Measurements from ENCODE around the gene DNAJC3.
"Not testable (repeated sequence)": the region's sequence is repeated elsewhere in the genome, so short reads cannot be mapped to it uniquely, and the experiment has no call there.

The DNAJC3 gene

GRCh38 chr13:95779522-95779921 is 102.6 kb downstream of the DNAJC3 start:
- no peak overlapping the region for H3K4me3 ChIP-seq (ENCODE audit: low read depth, low read length)
- no peak overlapping the region for H3K9ac ChIP-seq (ENCODE audit: low read length)
- peaks cover 8% of the 10 kb centered on the region; the same call in 1 of the 2 replicates for H3K36me3 ChIP-seq (ENCODE audit: control insufficient read depth, insufficient read depth, low read length)
- no peaks in the 10 kb centered on the region for H3K9me3 ChIP-seq (ENCODE audit: control insufficient read depth, insufficient read depth, low read depth, low read length)
- H3K4me1 ChIP-seq (ENCODE audit: control insufficient read depth, insufficient read depth, low read length) = no peaks in the 10 kb centered on the region
- H3K27me3 ChIP-seq (ENCODE audit: control insufficient read depth, insufficient read depth, low read length) = no peaks in the 10 kb centered on the region
- H3K27ac ChIP-seq (ENCODE audit: low read depth, low read length) = no peak overlapping the region

GRCh38 chr13:95781016-95781415 is 104.1 kb downstream of the DNAJC3 start:
- peaks cover 8% of the 10 kb centered on the region; the same call in 1 of the 2 replicates for H3K36me3 ChIP-seq (ENCODE audit: control insufficient read depth, insufficient read depth, low read length)
- H3K4me1 ChIP-seq (ENCODE audit: control insufficient read depth, insufficient read depth, low read length) = no peaks in the 10 kb centered on the region
- no peak overlapping the region for H3K4me3 ChIP-seq (ENCODE audit: low read depth, low read length)
- H3K9me3 ChIP-seq (ENCODE audit: control insufficient read depth, insufficient read depth, low read depth, low read length) = no peaks in the 10 kb centered on the region
- no peaks in the 10 kb centered on the region for H3K27me3 ChIP-seq (ENCODE audit: control insufficient read depth, insufficient read depth, low read length)
- no peak overlapping the region for H3K9ac ChIP-seq (ENCODE audit: low read length)
- no peak overlapping the region for H3K27ac ChIP-seq (ENCODE audit: low read depth, low read length)

- not testable (repeated sequence) for H3K4me1 ChIP-seq (ENCODE audit: control insufficient read depth, insufficient read depth, low read length); H3K27ac ChIP-seq (ENCODE audit: low read depth, low read length); H3K36me3 ChIP-seq (ENCODE audit: control insufficient read depth, insufficient read depth, low read length); H3K9me3 ChIP-seq (ENCODE audit: control insufficient read depth, insufficient read depth, low read depth, low read length); H3K27me3 ChIP-seq (ENCODE audit: control insufficient read depth, insufficient read depth, low read length); H3K4me3 ChIP-seq (ENCODE audit: low read depth, low read length); H3K9ac ChIP-seq (ENCODE audit: low read length)
Measured at GRCh38 chr13:95781940-95782339, 105.0 kb downstream of the DNAJC3 start.

- Histone ChIP-seq H3K4me3 (ENCODE audit: low read depth, low read length) (no peak overlapping the region), H3K9ac (ENCODE audit: low read length) (no peak overlapping the region), H3K4me1 (ENCODE audit: control insufficient read depth, insufficient read depth, low read length) (no peaks in the 10 kb centered on the region), H3K36me3 (ENCODE audit: control insufficient read depth, insufficient read depth, low read length) (0 out of 2 replicates have a peak, but pooled peaks cover 2% of the 10 kb centered on the region), H3K27ac (ENCODE audit: low read depth, low read length) (no peak overlapping the region), H3K9me3 (ENCODE audit: control insufficient read depth, insufficient read depth, low read depth, low read length) (no peaks in the 10 kb centered on the region), H3K27me3 (ENCODE audit: control insufficient read depth, insufficient read depth, low read length) (no peaks in the 10 kb centered on the region)
Measured at GRCh38 chr13:95783747-95784146, 106.8 kb downstream of the DNAJC3 start.

- Histone ChIP-seq H3K27me3 (ENCODE audit: control insufficient read depth, insufficient read depth, low read length) (no peaks in the 10 kb centered on the region), H3K4me3 (ENCODE audit: low read depth, low read length) (no peak overlapping the region), H3K9ac (ENCODE audit: low read length) (no peak overlapping the region), H3K27ac (ENCODE audit: low read depth, low read length) (no peak overlapping the region), H3K9me3 (ENCODE audit: control insufficient read depth, insufficient read depth, low read depth, low read length) (0 out of 2 replicates have a peak, but pooled peaks cover 2% of the 10 kb centered on the region), H3K36me3 (ENCODE audit: control insufficient read depth, insufficient read depth, low read length) (peaks cover 5% of the 10 kb centered on the region; the same call in 1 of the 2 replicates), H3K4me1 (ENCODE audit: control insufficient read depth, insufficient read depth, low read length) (no peaks in the 10 kb centered on the region)
Measured at GRCh38 chr13:95784161-95784899, 107.4 kb downstream of the DNAJC3 start.

GRCh38 chr13:95784900-95785290 is 108.0 kb downstream of the DNAJC3 start:
- no peak overlapping the region for H3K27ac ChIP-seq (ENCODE audit: low read depth, low read length)

GRCh38 chr13:95787356-95788099 is 110.6 kb downstream of the DNAJC3 start:
- no peak overlapping the region for H3K27ac ChIP-seq (ENCODE audit: low read depth, low read length)
- no peaks in the 10 kb centered on the region for H3K27me3 ChIP-seq (ENCODE audit: control insufficient read depth, insufficient read depth, low read length)
- H3K9ac ChIP-seq (ENCODE audit: low read length) = no peak overlapping the region
- H3K9me3 ChIP-seq (ENCODE audit: control insufficient read depth, insufficient read depth, low read depth, low read length) = 0 out of 2 replicates have a peak, but pooled peaks cover 3% of the 10 kb centered on the region
- H3K4me1 ChIP-seq (ENCODE audit: control insufficient read depth, insufficient read depth, low read length) = no peaks in the 10 kb centered on the region
- H3K36me3 ChIP-seq (ENCODE audit: control insufficient read depth, insufficient read depth, low read length) = peaks cover 24% of the 10 kb centered on the region
- H3K4me3 ChIP-seq (ENCODE audit: low read depth, low read length) = no peak overlapping the region

More at GRCh38 chr13:95784900-95785290, 108.0 kb downstream of the DNAJC3 start:
- H3K4me3 ChIP-seq (ENCODE audit: low read depth, low read length) = no peak overlapping the region
- no peaks in the 10 kb centered on the region for H3K27me3 ChIP-seq (ENCODE audit: control insufficient read depth, insufficient read depth, low read length)
- H3K9ac ChIP-seq (ENCODE audit: low read length) = no peak overlapping the region
- H3K4me1 ChIP-seq (ENCODE audit: control insufficient read depth, insufficient read depth, low read length) = no peaks in the 10 kb centered on the region
- peaks cover 8% of the 10 kb centered on the region for H3K36me3 ChIP-seq (ENCODE audit: control insufficient read depth, insufficient read depth, low read length)
- H3K9me3 ChIP-seq (ENCODE audit: control insufficient read depth, insufficient read depth, low read depth, low read length) = 0 out of 2 replicates have a peak, but pooled peaks cover 3% of the 10 kb centered on the region

- H3K9me3 ChIP-seq (ENCODE audit: control insufficient read depth, insufficient read depth, low read depth, low read length) = 0 out of 2 replicates have a peak, but pooled peaks cover 3% of the 10 kb centered on the region
- no peaks in the 10 kb centered on the region for H3K4me1 ChIP-seq (ENCODE audit: control insufficient read depth, insufficient read depth, low read length)
- H3K36me3 ChIP-seq (ENCODE audit: control insufficient read depth, insufficient read depth, low read length) = peaks cover 24% of the 10 kb centered on the region
- H3K27me3 ChIP-seq (ENCODE audit: control insufficient read depth, insufficient read depth, low read length) = no peaks in the 10 kb centered on the region
- H3K9ac ChIP-seq (ENCODE audit: low read length) = no peak overlapping the region
- no peak overlapping the region for H3K4me3 ChIP-seq (ENCODE audit: low read depth, low read length)
- no peak overlapping the region for H3K27ac ChIP-seq (ENCODE audit: low read depth, low read length)
Measured at GRCh38 chr13:95788100-95788463, 111.1 kb downstream of the DNAJC3 start.

GRCh38 chr13:95789315-95789714 is 112.4 kb downstream of the DNAJC3 start:
- H3K9ac ChIP-seq (ENCODE audit: low read length); H3K9me3 ChIP-seq (ENCODE audit: control insufficient read depth, insufficient read depth, low read depth, low read length); H3K27me3 ChIP-seq (ENCODE audit: control insufficient read depth, insufficient read depth, low read length); H3K27ac ChIP-seq (ENCODE audit: low read depth, low read length); H3K4me1 ChIP-seq (ENCODE audit: control insufficient read depth, insufficient read depth, low read length); H3K4me3 ChIP-seq (ENCODE audit: low read depth, low read length): not testable (repeated sequence)
- H3K36me3 ChIP-seq (ENCODE audit: control insufficient read depth, insufficient read depth, low read length) = peaks cover 24% of the 10 kb centered on the region

- no peak overlapping the region for H3K4me3 ChIP-seq (ENCODE audit: low read depth, low read length)
- H3K27me3 ChIP-seq (ENCODE audit: control insufficient read depth, insufficient read depth, low read length) = no peaks in the 10 kb centered on the region
- H3K4me1 ChIP-seq (ENCODE audit: control insufficient read depth, insufficient read depth, low read length) = no peaks in the 10 kb centered on the region
- no peak overlapping the region for H3K9ac ChIP-seq (ENCODE audit: low read length)
- peaks cover 24% of the 10 kb centered on the region for H3K36me3 ChIP-seq (ENCODE audit: control insufficient read depth, insufficient read depth, low read length)
- H3K27ac ChIP-seq (ENCODE audit: low read depth, low read length) = no peak overlapping the region
- 0 out of 2 replicates have a peak, but pooled peaks cover 3% of the 10 kb centered on the region for H3K9me3 ChIP-seq (ENCODE audit: control insufficient read depth, insufficient read depth, low read depth, low read length)
Measured at GRCh38 chr13:95791084-95791722, 114.3 kb downstream of the DNAJC3 start.
